Hepatocyte (in vitro differentiated cells): Measurements from ENCODE around the gene FGF8.

Experiments
- CTCF ChIP-seq: fragments of 200-600 bp; sonication (generic); IDR thresholded peaks from 2 replicates; pipeline ENCODE4 v1.5.1; 2016; ENCODE audit warnings: antibody characterized with exemption, mild to moderate bottlenecking; ENCODE audit not compliant: poor library complexity
- EZH2 ChIP-seq: fragments of 200-600 bp; sonication (generic); IDR thresholded peaks from 2 replicates; pipeline ENCODE4 v1.6.1; 2016; ENCODE audit warnings: antibody characterized with exemption, mild to moderate bottlenecking, borderline replicate concordance

- TF ChIP-seq CTCF (no peak), EZH2 (no peak)
Observed at GRCh38 chr10:101720606-101721230, 55.2 kb downstream of the FGF8 start.
